Pons (tissue), 1 donor: Measurements from ENCODE around the gene SRPRB.
"Not testable (repeated sequence)": the region's sequence is repeated elsewhere in the genome, so short reads cannot be mapped to it uniquely, and the experiment has no call there.

ENCODE experiments used
- DNase-seq: peaks from one replicate; pipeline ENCODE4 v3.0.0-alpha.2; 2016; ENCODE audit warnings: low spot score

SRPRB gene

DNA sequence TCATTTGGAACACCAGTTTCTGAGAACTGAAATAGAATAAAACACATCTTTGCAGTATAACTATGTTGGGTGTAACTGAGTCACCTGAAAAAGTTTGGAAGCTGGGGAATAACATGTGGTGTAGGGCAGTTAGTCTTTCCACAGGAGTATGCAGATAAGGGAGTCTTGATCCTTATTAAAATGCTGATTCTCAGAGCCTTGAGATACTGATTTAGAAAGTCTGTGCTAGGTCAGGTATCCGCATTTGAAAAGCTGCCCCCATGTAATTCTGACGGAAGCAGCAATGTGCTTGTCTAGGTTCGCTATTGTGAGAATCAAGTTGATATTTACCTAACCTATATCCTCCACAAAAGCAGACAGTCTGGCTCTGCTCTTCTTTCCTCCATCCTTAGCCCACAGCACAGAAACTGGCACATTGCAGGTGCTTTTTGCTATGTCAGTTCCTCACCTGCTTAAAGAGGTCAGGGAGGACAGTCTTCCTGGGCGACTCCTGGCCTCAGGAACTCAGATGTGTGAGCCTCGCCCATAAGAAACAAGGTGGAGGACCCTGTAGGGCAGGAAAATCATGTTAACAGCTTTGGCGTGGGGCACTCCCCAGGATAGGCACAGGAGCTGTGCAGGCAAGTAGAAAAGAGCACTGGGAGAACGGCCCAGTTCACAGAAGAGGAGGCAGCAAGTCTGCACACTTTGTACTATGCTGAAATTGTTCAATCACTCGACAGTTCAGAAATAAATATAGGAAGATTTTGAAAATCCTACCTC, 27.6 kb upstream of the SRPRB start:
- no peak for DNase-seq

DNA sequence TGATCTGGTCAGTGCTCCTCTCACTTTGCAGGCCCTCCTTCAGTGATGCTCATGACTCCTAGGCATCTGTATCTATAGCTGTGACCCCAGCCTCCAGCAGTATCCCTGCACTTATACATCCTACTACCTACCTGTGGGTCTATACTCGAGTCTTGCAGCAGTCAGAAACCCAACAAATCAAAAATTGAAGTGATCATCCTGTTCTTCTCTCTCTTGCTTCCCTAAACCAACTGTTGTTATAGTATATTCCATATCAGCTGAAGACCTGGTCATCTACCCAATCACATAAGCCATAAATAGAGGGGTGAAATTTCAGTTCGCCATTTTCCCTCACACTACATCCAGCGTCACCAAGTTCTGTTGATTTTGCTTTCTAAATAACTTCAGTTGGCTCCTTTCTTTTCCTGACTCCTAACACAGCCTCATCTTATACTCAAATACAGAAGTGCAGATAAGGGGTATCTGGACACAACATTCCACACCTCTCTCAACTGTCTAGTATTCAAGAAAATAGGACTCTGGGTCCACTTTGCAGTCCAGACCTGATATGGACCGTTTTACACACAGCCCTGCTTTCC, 25.9 kb upstream of the SRPRB start:
- no peak for DNase-seq

DNA sequence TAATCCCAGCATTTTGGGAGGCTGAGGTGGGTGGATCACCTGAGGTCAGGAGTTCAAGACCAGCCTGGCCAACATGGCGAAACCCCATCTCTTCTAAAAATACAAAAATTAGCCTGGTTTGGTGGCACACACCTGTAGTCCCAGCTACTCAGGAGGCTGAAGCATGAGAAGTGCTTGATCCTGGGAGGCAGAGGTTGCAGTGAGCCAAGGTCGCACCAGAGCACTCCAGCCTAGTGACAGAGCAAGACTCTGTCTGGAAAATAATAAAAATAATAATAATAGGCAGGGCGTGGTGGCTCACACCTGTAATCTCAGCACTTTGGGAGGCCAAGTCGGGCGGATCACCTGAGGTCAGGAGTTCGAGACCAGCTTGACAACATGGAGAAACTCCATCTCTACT, 24.9 kb upstream of the SRPRB start:
- not testable (repeated sequence) for DNase-seq

DNA sequence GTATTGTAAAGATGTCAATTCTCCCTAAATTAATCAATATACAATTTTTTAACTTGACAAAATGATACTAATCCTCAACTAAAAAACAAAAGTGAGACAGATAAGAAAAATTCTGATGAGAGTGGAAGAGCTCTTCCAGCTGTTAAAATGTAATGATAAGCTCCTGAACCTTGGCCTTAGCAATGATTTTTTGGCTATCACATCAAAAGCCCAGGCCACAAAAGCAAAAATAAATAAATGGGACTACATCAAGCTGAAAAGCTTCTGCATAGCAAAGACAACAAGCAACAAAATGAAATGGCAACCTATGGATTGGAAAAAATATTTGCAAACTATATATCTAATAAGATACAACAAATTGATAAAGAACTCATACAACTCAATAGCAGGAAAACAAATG, 24.0 kb upstream of the SRPRB start:
- DNase-seq = no peak

DNA sequence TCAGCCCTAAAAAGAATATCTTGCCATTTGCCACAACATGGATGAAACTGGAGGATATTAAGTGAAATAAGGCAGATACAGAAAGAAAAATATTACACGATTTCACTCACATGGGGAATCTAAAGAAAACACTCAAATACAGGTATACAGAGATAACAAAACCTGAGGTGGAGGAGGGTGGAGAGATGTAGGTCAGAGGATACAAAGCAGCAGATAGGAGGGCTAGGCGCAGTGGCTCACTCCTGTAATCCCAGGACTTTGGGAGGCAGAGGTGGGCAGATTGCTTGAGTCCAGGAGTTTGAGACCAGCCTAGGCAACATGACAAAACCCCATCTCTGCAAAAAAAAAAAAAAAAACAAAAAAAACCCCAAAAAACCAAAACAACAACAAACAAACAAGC, 23.2 kb upstream of the SRPRB start:
- DNase-seq = no peak

DNA sequence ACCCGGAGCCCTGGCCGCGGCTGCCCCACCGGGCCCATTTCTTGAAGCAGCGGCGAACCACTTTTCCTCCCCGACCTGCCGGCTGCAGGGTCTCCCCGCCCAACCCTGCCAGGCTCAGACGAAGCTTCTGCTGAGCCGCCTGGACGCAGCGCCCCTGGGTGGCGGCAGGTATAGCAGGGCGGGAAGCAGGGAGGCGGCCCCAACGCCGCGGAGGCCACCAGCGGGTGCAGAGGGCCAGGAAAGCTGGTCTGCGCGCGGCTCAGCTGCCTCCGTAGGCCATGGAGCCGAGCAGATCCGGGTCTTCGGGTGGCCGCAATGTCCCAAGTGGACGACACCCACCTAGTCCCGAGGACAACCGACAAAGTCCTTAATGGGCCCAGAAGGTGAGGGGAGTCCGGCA, 21.9 kb upstream of the SRPRB start:
- no peak for DNase-seq

DNA sequence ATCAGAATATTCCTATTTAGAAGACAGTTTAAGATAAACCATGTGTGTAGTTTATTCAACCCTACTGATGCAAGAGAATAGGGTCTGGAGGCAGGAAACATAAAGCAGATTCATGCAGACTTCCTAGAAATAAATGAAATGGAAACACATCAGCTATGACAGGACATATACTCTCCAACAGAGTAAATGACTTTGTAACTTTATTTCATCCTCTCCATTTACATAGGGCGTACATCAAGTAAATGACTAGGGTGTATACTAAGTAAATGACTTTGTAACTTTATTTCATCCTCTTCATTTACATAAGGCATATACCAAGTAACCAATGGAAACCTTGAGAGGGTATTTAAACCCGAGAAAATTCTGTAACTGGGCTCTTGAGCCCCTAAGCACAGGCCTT, 17.6 kb upstream of the SRPRB start:
- DNase-seq = no peak

DNA sequence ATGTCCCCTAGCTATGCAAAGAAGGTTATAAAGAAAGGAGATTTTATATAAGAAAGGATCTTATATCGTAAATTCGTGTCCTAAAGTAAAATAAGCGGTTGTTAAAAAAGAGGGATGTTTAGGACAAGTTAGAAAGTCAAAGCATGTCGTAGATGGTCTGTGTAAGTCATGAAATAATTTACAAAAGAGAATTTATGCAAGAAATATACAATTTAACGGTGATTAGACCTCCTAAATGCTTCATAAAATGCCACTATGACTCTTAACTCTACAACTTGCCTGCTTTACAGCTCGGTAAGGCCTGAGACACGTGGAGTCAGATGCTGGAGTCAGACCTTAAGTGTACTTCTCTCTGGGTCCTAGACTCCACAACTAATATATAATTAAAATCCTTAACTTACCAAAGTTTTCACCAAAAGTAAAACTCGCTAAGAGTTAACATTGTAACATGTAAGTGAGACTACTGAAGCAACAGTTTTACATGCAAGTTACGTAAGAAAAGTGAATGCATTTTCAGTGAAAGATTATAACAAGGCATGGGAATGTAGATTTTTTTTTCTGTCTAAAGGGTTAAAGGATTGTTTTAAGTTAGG, 13.3 kb upstream of the SRPRB start:
- DNase-seq = no peak

DNA sequence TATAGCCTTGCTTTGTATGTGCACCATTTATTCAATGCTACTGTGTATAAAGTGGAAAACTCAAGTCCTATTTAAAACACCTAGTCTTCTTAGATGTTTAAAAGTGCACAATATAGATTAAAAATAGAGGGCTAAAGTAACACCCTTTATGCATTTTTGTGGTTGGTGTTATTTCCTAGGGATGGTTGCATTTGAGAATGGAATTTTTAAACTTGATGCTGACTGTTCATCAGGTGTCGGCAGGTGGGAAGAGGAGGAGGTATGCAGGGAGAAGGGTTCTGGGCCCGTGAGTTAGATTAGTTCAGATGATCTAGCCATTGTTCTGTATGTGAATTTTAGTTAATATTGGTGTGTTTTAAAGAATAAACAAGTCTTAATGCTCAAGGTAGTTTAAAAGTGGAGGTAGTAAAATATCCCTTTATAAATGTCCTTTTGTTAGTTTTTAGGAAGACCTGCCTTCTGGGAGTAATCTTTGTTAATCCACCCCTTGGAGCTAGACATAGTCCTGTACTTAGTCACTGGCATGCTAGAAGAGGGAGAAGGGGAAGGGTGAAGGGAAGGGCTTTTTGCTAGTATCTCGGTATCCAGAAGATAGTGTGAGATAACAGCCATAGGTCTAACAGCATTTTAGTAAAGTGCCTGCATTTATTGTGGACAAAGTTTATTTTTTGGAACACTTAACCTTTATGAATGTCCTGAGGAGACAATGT, 8.1 kb upstream of the SRPRB start:
- no peak for DNase-seq

DNA sequence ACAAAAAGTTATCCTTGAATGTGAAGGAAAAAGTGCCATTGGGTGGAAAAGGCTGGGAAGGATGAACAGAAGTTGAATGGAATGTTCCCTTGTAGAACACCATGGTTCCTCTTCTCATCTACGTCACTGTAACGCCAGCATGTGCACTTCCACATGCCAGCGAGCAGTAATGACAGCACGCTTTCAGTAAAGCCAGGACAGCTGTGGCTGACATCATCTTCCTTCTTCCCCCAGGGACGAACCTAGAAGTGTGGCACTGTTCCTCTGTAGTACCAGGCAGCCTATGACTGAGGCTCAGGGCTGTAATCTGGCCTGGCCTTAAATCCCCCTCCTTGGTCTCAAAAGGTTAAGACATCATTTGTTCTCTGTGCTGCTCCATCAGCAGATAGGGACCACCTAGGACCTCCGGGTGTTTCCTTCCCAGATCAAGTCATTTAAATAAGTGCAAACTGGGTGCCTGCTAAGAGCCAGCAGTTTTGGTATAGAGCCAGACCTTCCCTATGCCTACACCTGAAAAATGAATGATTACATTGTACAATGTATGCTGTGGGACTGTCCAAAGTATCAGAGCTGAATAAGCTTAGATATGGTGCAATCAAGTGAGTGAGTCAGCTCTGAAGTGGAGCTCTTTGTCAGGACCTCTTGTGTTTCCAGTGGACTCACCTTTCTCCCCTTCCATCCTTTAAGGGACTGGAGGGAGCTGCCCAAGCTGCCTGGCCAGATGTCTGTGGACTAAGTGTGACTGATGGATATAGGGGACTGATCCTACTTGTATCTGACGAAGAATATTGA, 5.6 kb upstream of the SRPRB start:
- DNase-seq = no peak

DNA sequence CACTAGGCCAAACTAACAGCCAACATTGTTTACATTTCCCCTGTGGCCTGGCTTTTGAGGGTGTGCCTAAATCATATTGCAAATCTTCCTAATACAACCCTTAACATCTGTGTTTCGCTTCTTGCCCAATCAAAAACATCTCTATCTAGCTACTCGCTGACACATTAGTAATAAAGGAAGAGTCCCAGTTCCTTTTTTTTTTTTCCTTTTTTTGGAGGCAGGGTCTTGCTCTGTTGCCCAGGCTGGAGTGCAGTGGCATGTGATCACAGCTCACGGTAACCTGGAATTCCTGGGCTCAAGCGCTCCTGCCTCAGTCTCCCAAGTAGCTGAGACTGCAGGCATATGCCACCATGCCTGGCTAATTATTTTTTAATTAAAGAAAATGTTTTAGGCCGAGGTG, 2.1 kb upstream of the SRPRB start:
- no peak for DNase-seq

DNA sequence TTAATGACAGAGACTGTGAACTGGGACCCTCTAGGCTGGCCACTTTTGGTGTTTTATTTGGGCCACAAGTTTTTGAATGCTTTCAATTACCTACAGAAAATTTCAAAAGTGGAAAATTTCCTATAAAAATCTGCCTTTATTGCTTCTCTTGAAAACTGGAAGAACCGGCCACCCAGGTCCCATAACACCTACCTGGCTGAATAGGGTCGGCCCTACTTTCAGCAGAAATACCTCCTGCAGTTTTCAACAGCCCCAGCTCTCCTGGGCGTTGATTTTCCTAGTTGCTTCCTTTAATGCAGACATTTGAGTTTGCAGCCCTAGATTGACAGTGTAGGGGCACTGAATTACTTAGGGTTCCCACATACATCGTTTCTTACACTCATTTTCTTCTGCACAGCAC, 719 bp upstream of the SRPRB start:
- no peak for DNase-seq

DNA sequence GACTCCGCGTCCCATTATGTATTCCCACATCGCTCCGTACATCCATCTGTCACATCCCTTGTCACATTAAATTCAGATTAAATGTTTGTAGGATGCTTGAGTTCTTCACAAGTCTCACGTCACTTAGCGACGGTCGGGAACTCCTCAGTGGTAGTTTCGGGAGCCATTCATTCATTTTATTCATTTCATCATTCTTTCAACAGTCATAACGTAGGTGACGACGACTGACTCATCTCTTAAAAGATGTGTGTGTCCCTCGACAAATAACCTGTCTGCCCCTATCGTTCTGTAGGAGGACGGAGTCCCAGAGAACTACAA, 272 bp upstream of the SRPRB start:
- no peak for DNase-seq

DNA sequence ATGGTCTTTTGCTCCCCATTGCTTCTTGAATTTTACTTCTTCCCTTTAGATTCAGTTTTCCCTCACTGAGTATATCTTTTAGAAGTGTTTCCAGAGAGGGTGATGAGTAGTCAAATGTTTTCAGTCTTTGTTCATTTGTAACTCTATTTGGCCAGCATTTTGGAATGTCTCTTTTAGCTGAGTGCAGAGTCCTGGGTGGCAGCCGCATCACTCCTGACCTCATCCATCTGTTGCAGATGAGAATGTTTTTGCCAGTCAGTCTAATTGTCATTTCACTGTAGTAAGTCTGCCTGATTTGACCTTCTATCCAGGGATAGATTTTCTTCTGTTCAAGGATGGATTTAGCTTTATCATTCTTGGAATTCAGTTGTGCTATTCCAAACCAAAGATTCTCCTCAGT, 7.3 kb downstream of the SRPRB start:
- DNase-seq = no peak

DNA sequence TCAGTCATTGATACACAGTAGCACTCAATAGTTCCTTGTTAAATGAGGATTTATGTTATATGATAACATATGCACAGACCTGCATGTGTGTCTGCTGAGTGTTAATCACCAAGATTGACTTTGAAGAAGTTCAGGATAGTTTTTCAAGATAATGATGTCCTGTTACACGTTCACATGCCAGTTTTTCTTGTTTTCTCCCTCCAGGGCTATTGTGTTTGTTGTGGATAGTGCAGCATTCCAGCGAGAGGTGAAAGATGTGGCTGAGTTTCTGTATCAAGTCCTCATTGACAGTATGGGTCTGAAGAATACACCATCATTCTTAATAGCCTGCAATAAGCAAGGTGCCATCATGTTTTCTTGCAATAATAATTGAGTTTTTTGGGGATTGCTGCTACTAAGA, 9.8 kb downstream of the SRPRB start:
- DNase-seq = no peak

DNA sequence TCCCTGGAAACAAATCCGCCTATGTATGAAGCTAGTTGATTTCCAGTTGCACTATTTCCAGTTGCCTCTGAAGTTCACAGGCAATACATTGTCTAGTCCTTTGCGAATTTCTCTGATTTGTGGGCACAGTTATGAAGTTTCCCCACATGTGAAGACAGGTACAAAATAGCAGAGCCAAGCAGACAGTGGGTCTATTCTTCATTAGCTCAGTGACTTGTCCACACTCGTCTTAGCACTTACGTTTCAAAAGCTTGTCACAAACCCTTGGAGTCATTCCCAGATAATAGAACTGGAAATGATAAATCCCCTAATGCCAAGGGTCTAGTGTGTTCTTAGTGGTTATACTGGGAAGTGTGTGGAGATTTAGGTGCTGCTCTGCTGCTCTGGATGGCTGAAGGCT, 14.5 kb downstream of the SRPRB start:
- no peak for DNase-seq

DNA sequence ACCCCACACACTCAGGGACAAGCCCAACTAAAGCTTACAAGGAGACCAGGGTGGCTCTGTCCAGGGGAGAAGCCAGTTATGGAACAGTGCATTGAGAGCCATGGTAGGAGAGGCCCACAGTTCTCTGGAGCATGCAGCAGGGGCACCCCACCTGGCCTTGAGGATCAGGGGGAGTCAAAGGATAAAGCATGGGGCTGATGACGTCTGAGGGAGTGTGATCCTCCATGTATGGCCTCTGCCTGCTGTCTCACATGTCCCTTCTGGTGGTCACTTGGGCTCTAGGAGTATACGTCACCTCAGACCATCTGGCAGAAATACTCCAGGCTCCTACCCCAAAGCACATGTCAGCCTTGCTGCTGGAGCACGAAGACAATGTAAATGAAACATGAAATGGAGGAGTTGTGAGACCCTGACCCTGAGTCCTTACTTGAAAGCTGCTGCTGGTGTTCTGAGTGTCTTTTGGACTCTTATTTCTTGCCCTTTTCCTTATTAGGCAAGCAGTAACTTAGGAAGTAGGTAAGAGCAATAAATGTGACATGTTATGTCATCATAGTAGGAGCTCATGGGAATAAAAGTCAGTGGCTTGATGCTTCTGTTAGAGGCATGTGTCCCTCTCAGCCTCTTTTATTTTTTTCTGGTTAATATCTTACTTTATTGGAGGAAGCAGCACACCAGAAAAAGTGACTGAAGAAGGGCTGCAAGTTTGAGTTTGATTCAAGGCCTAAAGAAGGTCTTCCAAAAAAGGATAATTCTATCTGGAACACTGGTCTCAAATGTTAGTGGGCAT, 15.5 kb downstream of the SRPRB start:
- DNase-seq = no peak

DNA sequence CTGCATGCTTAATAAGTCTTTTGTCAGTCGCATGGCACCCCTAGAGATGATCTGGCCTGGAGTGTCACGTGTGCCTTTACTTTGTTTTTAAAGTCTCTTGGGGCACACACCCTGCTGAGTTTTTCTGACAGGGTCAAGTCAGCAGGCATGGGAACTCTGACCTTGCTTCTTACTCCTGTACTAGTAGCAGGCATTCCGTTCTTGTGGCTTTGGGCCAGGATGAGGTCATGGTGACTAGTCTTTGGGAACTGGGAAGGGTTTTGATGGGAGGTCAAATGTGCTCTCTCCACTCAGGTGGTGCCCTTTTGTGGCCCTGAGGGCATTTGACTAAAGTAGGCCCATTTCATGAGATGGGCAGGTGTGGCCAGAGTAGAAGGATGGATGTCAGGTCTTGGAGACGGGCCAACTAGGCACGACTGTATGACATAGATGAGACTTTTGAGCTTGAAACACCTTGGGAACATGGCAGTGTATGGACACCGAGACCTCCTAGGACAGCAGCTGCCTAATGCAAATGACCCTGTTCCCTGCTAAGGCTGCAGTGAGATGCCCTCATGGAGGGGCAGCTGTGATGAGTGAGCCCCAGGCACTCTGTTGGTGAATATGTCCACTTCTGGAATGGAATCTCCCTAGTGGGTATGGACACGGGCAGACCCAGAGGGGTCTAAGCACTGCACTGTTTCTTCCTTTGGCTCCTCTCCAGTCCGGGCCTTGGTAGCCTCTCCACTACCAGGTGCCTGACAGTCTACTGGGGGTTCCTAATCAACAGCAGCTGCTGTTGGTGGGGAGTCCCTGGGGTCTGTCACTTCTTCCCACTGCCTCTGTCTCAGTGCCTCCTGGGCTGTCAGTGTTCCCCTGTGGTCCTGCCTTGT, 16.4 kb downstream of the SRPRB start:
- DNase-seq = peak; percentile 51

DNA sequence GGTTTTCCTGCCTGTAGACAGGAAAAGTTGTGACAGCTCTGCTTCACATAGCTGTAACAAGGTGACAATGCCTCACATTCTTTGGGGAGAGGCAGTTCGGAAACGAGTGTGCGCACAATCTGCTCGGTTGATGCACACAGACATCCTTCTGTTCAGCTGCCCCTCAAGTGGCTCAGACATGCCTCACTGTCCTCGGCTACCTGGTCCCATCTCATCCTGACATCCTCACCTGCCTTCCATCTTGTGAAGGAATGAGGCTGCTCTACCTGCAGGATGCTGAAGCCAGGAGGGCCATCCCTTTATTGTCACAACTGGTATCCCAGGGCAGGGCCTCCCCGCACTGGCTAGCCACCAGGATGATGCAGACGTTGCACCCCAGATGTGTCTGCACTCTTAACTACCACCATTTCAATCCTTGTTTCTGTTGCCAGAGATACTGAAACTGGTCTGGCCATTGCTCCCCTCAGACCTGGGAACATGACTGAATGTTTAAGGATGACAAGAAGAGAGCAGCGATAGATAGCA, 19.4 kb downstream of the SRPRB start:
- DNase-seq = no peak

DNA sequence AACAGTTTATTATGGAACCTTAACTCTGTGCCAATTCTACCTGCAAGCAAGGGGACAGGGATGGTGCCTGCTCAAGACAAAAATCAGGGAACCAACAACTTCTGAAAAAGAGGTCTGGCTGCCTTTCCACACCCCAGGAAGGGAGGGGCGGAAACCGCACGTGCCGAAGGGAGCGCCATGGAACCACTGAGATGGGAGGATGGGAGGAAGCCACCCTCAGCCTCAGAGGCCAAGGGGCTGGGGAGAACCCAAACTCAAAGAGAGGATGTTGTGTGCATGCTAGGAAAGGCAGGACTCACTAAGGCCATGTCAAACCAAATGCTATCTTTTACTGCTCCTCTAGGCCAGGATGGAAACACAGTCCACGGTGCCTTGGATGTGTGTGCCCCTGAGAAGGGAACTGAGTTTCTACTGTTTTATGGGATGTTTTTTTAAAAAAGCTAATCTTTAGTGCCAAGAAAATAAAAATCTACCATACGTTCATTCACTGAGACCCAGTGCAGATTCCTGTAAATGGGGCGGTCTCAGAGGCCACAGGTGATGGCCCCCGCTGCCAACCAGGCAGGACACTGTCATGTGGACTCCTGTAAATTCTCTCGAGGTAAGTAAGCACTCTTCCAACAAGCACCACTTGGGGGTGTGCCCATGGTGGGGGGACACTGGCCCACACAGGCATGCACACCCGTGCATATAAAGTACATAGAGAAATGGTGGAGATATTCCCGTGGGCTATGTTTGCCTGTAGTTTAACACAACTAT, 20.5 kb downstream of the SRPRB start:
- DNase-seq = no peak
